Prostate gland (tissue), 2 donors: ENCODE data around the gene TLCD3B. TPM values are rescaled to one million over a fixed set of nuclear protein-coding genes. Genes with fewer than 3 reads are reported as not detected.

ENCODE experiments used
- DNase-seq: peaks from one replicate; pipeline ENCODE4 v3.0.0-alpha.2; 2019; ENCODE audit warnings: low spot score
- H3K27ac ChIP-seq, 2 donors: fragments of 200-600 bp; sonication (generic); 2 replicates each; pipeline ENCODE4 v1.5.1; 2017 to 2019
- H3K27me3 ChIP-seq: fragments of 200-600 bp; sonication (generic); replicated peaks from 2 replicates; pipeline ENCODE4 v1.5.1; 2019; ENCODE audit not compliant: insufficient read depth
- H3K36me3 ChIP-seq, 2 donors: fragments of 200-600 bp; sonication (generic); 1 replicate in 1 of 2; 2 replicates in 1 of 2; pipeline versions ENCODE4 v1.5.1 to v1.8.1; 2017 to 2019
- H3K4me1 ChIP-seq: fragments of 200-600 bp; sonication (generic); replicated peaks from 2 replicates; pipeline ENCODE4 v1.5.1; 2019
- H3K4me3 ChIP-seq, 2 donors: fragments of 200-600 bp; sonication (generic); 2 replicates each; pipeline ENCODE4 v1.5.1; 2017 to 2019
- H3K9me3 ChIP-seq: fragments of 200-600 bp; sonication (generic); 2 replicates; pipeline ENCODE4 v1.5.1; 2017
- POLR2A ChIP-seq: fragments of 450-650 bp; IDR thresholded peaks from one replicate; pipeline ENCODE4 v1.6.1; 2016; ENCODE audit warnings: antibody characterized with exemption, mild to moderate bottlenecking
- POLR2AphosphoS5 ChIP-seq: sonication (generic); formaldehyde crosslinking; IDR thresholded peaks from one replicate; pipeline ENCODE4 v1.6.1; 2017; ENCODE audit warnings: antibody characterized with exemption
- WGBS: methylation state at CpG from one replicate; pipeline ENCODE4 v1.1.5; 2018; 5-methylcytosine and 5-hydroxymethylcytosine counted together
- intact Hi-C: fragments of 100-400 bp; cut with DNase I; formaldehyde crosslinking; loops from one replicate; pipeline ENCODE4 v1.14.2; 2022
- total RNA-seq, 2 donors: library from RNA; depleted of rRNA; stranded (reverse); fragments of >200 nt; gene quantifications; one replicate each; pipeline ENCODE4 v1.1.0, GENCODE V29; 2016
- TF ChIP-seq, protein P1 (sequence below), 4 experiments: fragments of 200-600 bp in 2 of 4; fragments of 450-650 bp in 2 of 4; sonication (generic) in 2 of 4; IDR thresholded peaks; 1 replicate in 3 of 4; 2 replicates in 1 of 4; pipeline ENCODE4 v1.5.1; 2016 to 2019; ENCODE audit warnings: antibody characterized with exemption in 4 of 4, mild to moderate bottlenecking in 2 of 4, moderate library complexity in 2 of 4

TLCD3B gene
- total RNA-seq, 2 donors from 2014 or later, result 0.46 to 17.2 TPM

DNA sequence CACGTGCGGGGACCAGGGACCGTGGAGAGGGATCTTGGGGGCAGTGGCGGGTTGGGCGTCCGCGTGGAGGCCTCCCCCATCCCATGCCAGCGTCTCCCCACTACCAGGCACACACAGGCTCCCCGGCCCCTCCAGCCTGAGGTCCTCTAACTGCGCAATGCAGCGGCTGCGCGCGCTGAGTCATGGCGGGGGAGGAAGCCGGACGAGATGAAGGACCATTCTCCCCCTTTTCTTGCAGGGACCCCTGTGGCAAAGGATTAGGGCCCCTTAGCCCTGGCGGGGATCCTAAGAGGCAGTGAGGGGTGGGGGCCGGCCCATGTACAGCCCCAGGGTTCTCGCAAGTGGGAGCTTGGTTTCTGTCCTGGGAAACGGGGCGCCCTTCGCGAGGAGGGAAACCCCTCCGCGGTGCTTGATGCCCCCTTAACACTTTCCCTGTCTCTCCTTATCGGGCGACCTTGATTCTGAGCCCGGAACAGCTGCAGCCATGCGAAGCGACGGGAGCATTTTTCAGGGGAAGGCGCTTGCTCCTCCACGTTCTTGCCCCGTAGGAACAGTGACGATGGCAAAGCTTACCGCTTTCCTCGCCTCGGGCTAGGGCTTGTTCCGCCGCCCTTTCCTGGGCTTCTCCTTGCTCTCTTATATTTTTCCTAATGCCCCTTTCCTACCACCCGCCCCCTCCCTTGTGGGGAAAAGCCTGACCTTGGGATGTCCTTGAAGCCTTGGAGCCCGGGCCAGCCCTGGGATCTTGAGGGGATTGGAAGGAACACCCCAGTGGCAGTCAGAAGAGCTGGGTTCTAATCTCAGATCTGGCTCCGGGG is 35.1 kb upstream of the TLCD3B start:
- 1% methylated on average over 44 of the region's 44 CpGs for WGBS
- Histone ChIP-seq H3K4me1 (peaks cover 37% of the 10 kb centered on the region), H3K36me3 (peaks cover 14 to 24% of the 10 kb centered on the region in 2 donors), H3K4me3 (peak overlapping the region; percentile 86 to 98), H3K9me3 (no peaks in the 10 kb centered on the region), H3K27me3 (no peaks in the 10 kb centered on the region), H3K27ac (peak overlapping the region; percentile 91 to 97)
- TF ChIP-seq POLR2AphosphoS5, result no peak
- TF ChIP-seq, protein P1, sequence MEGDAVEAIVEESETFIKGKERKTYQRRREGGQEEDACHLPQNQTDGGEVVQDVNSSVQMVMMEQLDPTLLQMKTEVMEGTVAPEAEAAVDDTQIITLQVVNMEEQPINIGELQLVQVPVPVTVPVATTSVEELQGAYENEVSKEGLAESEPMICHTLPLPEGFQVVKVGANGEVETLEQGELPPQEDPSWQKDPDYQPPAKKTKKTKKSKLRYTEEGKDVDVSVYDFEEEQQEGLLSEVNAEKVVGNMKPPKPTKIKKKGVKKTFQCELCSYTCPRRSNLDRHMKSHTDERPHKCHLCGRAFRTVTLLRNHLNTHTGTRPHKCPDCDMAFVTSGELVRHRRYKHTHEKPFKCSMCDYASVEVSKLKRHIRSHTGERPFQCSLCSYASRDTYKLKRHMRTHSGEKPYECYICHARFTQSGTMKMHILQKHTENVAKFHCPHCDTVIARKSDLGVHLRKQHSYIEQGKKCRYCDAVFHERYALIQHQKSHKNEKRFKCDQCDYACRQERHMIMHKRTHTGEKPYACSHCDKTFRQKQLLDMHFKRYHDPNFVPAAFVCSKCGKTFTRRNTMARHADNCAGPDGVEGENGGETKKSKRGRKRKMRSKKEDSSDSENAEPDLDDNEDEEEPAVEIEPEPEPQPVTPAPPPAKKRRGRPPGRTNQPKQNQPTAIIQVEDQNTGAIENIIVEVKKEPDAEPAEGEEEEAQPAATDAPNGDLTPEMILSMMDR (IDR thresholded peaks at IDR 0.05), result no peak
- TF ChIP-seq POLR2A, result no peak
- DNase-seq, result no peak
- intact Hi-C loops, result loop anchor here (5.0 to 10.0 kb wide), 2 partner anchors 56 to 589 kb away; partner anchors contain the start of genes FBRS, MAPK3 and PRR14

DNA sequence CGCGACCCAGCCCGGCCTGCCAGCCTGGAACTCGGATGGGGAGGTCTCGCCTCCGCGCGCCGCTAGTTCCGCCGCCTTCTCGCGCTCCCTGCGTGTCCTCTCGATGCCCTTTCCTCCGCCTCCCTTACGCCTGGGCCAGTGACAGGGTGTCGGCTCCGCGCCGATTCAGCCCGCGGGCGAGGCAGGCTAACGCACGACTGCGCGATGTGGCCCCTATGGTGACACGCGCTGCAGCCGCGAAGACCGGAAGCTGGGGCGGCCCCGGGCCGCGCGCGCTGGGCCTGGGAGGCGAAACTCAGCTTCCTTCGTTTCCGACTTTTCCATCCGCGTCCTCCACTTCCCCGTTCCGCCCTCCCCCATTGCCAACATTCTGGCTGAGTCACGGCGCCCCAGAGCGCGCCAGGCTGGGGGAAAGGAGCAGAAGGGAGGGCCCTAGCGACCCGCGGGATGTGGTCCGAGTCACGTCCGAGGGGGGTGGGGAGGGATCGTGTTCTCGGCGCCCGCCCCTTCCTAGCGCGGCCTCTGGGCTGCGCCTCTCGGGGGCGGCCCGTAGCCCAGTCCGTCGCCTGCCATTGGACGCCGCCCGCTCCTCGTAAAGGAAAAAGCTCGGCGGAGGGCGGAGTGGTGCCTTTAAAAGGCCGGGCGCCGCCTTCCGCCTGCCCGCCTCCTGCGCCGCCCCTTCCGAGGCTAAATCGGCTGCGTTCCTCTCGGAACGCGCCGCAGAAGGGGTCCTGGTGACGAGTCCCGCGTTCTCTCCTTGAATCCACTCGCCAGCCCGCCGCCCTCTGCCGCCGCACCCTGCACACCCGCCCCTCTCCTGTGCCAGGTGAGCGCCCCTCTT is 34.3 kb upstream of the TLCD3B start, which contains the start of gene ALDOA:
ALDOA (plus strand) TSS at position 659 of the 841 bp plus-strand sequence. CDS start 1,138 bp downstream, outside the sequence.
- Histone ChIP-seq H3K36me3 (peaks cover 14 to 24% of the 10 kb centered on the region in 2 donors), H3K27ac (peak within 1 kb of the TSS; percentile 91 to 97), H3K4me1 (peaks cover 43% of the 10 kb centered on the region), H3K27me3 (no peaks in the 10 kb centered on the region), H3K9me3 (no peaks in the 10 kb centered on the region), H3K4me3 (peak within 1 kb of the TSS; percentile 86 to 98)
- DNase-seq, result peak; percentile 98
- under 1% methylated on average over 94 of the region's 99 CpGs for WGBS
- intact Hi-C loops, result loop anchor here (5.0 to 10.0 kb wide), 2 partner anchors 57 to 589 kb away; partner anchors contain the start of genes FBRS, MAPK3 and PRR14
- TF ChIP-seq, protein P1 (IDR thresholded peaks at IDR 0.05), result peak in 2 of 4 experiments; percentile 2 to 17
- TF ChIP-seq POLR2A (peak; percentile 99), POLR2AphosphoS5 (peak; percentile 95)

DNA sequence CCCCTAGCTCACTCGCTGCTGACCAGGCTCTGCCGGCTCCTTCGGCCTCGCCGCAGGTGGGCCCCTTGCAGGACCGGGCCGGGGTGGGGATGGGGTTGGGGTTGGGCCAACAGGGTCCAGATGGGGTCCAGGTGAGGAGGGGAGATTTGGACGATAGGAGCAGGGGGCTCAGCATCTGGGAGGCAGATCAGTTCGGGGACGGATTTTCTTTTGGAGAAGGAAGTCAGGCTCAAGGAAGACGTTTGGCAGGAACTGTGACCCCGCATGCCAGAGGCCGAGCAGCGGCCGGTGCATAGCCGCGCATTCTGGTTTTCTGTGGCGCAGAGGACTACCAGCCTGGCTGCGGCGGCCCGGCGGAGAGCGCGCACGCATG is 33.6 kb upstream of the TLCD3B start:
- Histone ChIP-seq H3K4me1 (peaks cover 40% of the 10 kb centered on the region), H3K4me3 (peak overlapping the region; percentile 86 to 98), H3K27me3 (no peaks in the 10 kb centered on the region), H3K27ac (peak overlapping the region; percentile 91 to 97), H3K36me3 (peaks cover 10 to 19% of the 10 kb centered on the region in 2 donors), H3K9me3 (no peaks in the 10 kb centered on the region)
- DNase-seq, result no peak
- 0% methylated on average over 25 of the region's 25 CpGs for WGBS
- intact Hi-C loops, result loop anchor here (5.0 to 10.0 kb wide), 2 partner anchors 58 to 590 kb away; partner anchors contain the start of genes FBRS, MAPK3 and PRR14
- TF ChIP-seq POLR2AphosphoS5 (no peak), POLR2A (no peak)
- TF ChIP-seq, protein P1 (IDR thresholded peaks at IDR 0.05), result no peak

DNA sequence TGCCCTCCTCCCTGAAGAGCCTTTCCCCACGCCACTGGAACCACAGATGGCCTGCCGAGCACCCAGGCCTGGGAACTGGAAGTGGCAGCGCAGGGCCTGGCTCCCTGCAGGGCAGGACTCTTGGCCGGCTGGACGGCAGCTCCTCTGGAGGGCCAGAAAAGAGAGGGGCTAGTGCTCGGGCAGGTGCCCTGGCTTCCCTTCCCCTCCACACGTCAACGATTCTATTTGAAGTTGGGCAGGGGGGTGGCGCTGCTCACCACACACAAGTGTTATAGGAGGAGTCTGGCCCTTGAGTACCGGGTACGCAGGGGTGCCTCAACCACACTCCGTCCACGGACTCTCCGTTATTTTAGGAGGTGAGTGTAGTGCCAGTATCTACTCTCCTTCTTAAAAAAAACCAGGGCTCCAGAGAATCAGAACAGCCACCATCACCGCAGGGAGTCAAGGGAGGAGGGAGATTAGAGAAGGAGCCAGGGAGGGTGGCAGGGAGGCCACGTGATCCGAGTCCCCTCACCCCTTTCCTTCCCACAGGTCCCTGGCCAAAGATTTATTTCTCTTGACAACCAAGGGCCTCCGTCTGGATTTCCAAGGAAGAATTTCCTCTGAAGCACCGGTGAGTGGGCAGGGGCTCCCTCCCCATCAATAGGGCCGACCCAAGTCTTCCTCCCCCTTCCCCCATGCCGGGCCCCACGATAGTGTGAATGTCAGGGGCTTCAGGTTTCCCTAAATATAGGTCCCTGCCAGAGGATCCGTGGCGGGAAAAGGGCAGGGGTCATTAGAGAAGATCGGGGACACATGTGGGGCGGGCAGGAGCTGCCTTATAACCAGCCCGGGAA is 33.0 kb upstream of the TLCD3B start:
- Histone ChIP-seq H3K9me3 (no peaks in the 10 kb centered on the region), H3K4me1 (peaks cover 34% of the 10 kb centered on the region), H3K4me3 (peak overlapping the region; percentile 86 to 98), H3K36me3 (peaks cover 4 to 13% of the 10 kb centered on the region in 2 donors), H3K27ac (peak overlapping the region; percentile 91 to 97), H3K27me3 (no peaks in the 10 kb centered on the region)
- intact Hi-C loops, result loop anchor here (10.0 kb wide), 1 partner anchor 591 kb away; the partner anchor contains the start of genes FBRS and PRR14
- DNase-seq, result peak; percentile 78
- WGBS, result 4% methylated on average over 27 of the region's 27 CpGs
- TF ChIP-seq POLR2AphosphoS5 (peak; percentile 58), POLR2A (peak; percentile 33)
- TF ChIP-seq, protein P1 (IDR thresholded peaks at IDR 0.05), result peak; percentile 21 to 60 (median 44)
